Gastroesophageal sphincter (tissue), 4 donors: ENCODE results near the gene R3HDML. TPM values are rescaled to one million over a fixed set of nuclear protein-coding genes. Genes with fewer than 3 reads are reported as not detected.

ENCODE experiments used
- ATAC-seq: fragments of 150-250 bp; one replicate; pipeline ENCODE4 v1.9.1; 2016; ENCODE audit warnings: mild to moderate bottlenecking, moderate library complexity
- H3K27ac ChIP-seq, 4 donors: fragments of 200-600 bp; sonication (generic) in 3 of 4; 1 replicate in 3 of 4; 2 replicates in 1 of 4; pipeline ENCODE4 v1.5.1; 2016 to 2019
- H3K27me3 ChIP-seq: fragments of 200-600 bp; sonication (generic); one replicate; pipeline ENCODE4 v1.5.1; 2019
- H3K36me3 ChIP-seq, 2 donors: fragments of 200-600 bp; sonication (generic); one replicate each; pipeline ENCODE4 v1.5.1; 2019; ENCODE audit warnings: control low read depth in 1 of 2
- H3K4me1 ChIP-seq, 3 donors: fragments of 200-600 bp; sonication (generic); 1 replicate in 2 of 3; 2 replicates in 1 of 3; pipeline ENCODE4 v1.5.1; 2016 to 2019; ENCODE audit warnings: control low read depth in 2 of 3
- H3K4me3 ChIP-seq, 2 donors: fragments of 200-600 bp; sonication (generic); one replicate each; pipeline ENCODE4 v1.5.1; 2019; ENCODE audit warnings: mild to moderate bottlenecking in 1 of 2, moderate library complexity in 1 of 2
- H3K9me3 ChIP-seq, 3 donors: fragments of 200-600 bp; sonication (generic); one replicate each; pipeline ENCODE4 v1.5.1; 2017 to 2019; ENCODE audit warnings: control low read depth in 2 of 3
- EP300 ChIP-seq: sonication (generic); formaldehyde crosslinking; IDR thresholded peaks from one replicate; pipeline ENCODE4 v1.6.1; 2017; ENCODE audit warnings: antibody characterized with exemption, mild to moderate bottlenecking
- POLR2A ChIP-seq, 2 donors: fragments of 450-650 bp; IDR thresholded peaks; one replicate each; pipeline ENCODE4 v1.6.1; 2017; ENCODE audit warnings: antibody characterized with exemption in 2 of 2, mild to moderate bottlenecking in 2 of 2, moderate library complexity in 1 of 2
- POLR2AphosphoS5 ChIP-seq: sonication (generic); formaldehyde crosslinking; IDR thresholded peaks from one replicate; pipeline ENCODE4 v1.6.1; 2017; ENCODE audit warnings: antibody characterized with exemption
- WGBS, 2 donors: methylation state at CpG; one replicate each; pipeline ENCODE4 v1.1.5; 2018; ENCODE audit warnings: low coverage in 1 of 2; 5-methylcytosine and 5-hydroxymethylcytosine counted together
- total RNA-seq, 4 donors: library from RNA; depleted of rRNA; stranded (reverse); fragments of >200 nt; gene quantifications; one replicate each; pipeline ENCODE4 v1.1.0, GENCODE V29; 2016
- TF ChIP-seq, protein P1 (sequence below), 4 experiments: fragments of 200-600 bp in 2 of 4; fragments of 450-650 bp in 2 of 4; sonication (generic) in 1 of 4; IDR thresholded peaks; one replicate each; pipeline ENCODE4 v1.5.1; 2017 to 2019; ENCODE audit warnings: antibody characterized with exemption in 4 of 4, mild to moderate bottlenecking in 2 of 4, moderate library complexity in 2 of 4

R3HDML gene
- total RNA-seq, 4 donors from 2014 or later, result not detected

DNA sequence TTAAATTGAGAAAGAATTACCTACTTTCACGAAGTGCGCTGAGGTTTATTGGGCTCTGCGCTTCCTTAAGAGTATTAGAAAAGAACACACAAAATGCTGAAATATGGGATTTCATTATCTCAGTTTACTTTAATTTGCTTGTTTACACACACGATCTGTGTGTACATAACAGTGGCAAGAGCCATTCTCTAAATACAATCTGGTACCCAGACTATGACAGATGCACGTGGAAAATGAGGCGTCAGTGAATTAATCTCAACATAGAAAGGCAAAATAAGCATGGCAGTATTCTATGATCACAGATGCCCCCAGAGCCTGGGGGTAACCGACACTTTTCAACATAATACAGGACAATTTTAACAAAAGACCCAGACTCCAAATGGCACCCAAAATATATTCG lies 34.1 kb upstream of the R3HDML start:
- peaks cover 0 to 33% of the 10 kb centered on the region in 2 donors for H3K36me3 ChIP-seq
- TF ChIP-seq EP300 (no peak), POLR2AphosphoS5 (no peak), POLR2A (IDR thresholded peaks at IDR 0.05) (no peak)
- TF ChIP-seq, protein P1, sequence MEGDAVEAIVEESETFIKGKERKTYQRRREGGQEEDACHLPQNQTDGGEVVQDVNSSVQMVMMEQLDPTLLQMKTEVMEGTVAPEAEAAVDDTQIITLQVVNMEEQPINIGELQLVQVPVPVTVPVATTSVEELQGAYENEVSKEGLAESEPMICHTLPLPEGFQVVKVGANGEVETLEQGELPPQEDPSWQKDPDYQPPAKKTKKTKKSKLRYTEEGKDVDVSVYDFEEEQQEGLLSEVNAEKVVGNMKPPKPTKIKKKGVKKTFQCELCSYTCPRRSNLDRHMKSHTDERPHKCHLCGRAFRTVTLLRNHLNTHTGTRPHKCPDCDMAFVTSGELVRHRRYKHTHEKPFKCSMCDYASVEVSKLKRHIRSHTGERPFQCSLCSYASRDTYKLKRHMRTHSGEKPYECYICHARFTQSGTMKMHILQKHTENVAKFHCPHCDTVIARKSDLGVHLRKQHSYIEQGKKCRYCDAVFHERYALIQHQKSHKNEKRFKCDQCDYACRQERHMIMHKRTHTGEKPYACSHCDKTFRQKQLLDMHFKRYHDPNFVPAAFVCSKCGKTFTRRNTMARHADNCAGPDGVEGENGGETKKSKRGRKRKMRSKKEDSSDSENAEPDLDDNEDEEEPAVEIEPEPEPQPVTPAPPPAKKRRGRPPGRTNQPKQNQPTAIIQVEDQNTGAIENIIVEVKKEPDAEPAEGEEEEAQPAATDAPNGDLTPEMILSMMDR (IDR thresholded peaks at IDR 0.05), result no peak
- H3K27me3 ChIP-seq, result no peaks in the 10 kb centered on the region
- H3K4me1 ChIP-seq, result no peaks in the 10 kb centered on the region
- H3K4me3 ChIP-seq, result no peak overlapping the region
- no peaks in the 10 kb centered on the region for H3K9me3 ChIP-seq
- WGBS, 2 donors, result 74 to 84% methylated on average over 7 to 8 of the region's 8 CpGs
- no peak for ATAC-seq
- H3K27ac ChIP-seq, result no peak overlapping the region

DNA sequence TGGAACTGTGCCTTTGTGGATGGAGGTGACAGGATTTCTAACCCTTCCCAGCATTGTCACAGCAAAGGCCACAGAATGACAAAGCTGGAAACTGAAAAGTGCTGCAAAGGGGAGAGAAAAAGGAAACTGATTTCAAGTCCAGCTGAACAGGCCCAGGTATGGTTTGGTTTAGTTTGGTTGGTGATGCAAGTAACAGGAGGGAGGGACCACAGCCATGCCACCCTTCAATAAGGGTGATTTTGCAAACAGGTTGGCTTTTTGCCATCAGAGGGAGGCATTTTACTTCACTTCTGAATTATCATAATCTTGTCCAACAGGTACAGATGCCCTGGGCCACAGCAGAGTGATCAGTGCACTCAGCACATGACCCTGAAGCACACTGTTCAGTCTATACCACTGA lies 32.5 kb upstream of the R3HDML start:
- H3K9me3 ChIP-seq, result no peaks in the 10 kb centered on the region
- ATAC-seq, result no peak
- no peaks in the 10 kb centered on the region for H3K27me3 ChIP-seq
- H3K27ac ChIP-seq, result no peak overlapping the region
- peaks cover 0 to 10% (median 3%) of the 10 kb centered on the region in 3 donors for H3K4me1 ChIP-seq
- H3K4me3 ChIP-seq, result no peak overlapping the region
- no peak for TF ChIP-seq POLR2AphosphoS5
- TF ChIP-seq POLR2A (IDR thresholded peaks at IDR 0.05), result no peak
- TF ChIP-seq, protein P1 (IDR thresholded peaks at IDR 0.05), result no peak
- TF ChIP-seq EP300, result no peak
- peaks cover 0 to 33% of the 10 kb centered on the region in 2 donors for H3K36me3 ChIP-seq

DNA sequence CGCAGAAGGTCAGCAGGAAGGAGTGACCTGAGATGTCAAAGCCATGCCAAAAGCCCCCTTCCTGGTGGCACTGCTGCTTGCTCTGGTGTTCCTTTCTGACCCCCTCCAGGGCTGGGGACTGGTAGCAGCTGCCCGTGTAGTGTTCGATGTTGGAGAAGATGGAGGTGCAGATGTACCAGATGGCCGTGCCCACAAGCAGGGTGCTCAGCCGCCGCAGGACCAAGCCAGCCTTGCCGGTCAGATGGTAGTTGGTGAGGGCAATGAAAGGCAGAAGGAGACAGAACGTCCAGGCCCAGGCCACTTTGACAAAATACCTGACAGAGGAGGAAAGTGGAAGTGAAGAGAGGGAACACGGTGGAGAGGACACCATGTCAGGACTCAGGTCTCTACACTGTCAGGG lies 29.9 kb upstream of the R3HDML start:
- Histone ChIP-seq H3K27ac (no peak overlapping the region), H3K9me3 (no peaks in the 10 kb centered on the region), H3K36me3 (peaks cover 0 to 33% of the 10 kb centered on the region in 2 donors), H3K4me1 (peaks cover 2 to 29% (median 14%) of the 10 kb centered on the region in 3 donors), H3K4me3 (no peak overlapping the region), H3K27me3 (no peaks in the 10 kb centered on the region)
- TF ChIP-seq, protein P1 (IDR thresholded peaks at IDR 0.05), result no peak
- no peak for TF ChIP-seq EP300
- TF ChIP-seq POLR2A (IDR thresholded peaks at IDR 0.05), result no peak
- TF ChIP-seq POLR2AphosphoS5, result no peak
- WGBS, 2 donors, result 50 to 72% methylated on average over 2 to 6 of the region's 9 CpGs
- no peak for ATAC-seq

DNA sequence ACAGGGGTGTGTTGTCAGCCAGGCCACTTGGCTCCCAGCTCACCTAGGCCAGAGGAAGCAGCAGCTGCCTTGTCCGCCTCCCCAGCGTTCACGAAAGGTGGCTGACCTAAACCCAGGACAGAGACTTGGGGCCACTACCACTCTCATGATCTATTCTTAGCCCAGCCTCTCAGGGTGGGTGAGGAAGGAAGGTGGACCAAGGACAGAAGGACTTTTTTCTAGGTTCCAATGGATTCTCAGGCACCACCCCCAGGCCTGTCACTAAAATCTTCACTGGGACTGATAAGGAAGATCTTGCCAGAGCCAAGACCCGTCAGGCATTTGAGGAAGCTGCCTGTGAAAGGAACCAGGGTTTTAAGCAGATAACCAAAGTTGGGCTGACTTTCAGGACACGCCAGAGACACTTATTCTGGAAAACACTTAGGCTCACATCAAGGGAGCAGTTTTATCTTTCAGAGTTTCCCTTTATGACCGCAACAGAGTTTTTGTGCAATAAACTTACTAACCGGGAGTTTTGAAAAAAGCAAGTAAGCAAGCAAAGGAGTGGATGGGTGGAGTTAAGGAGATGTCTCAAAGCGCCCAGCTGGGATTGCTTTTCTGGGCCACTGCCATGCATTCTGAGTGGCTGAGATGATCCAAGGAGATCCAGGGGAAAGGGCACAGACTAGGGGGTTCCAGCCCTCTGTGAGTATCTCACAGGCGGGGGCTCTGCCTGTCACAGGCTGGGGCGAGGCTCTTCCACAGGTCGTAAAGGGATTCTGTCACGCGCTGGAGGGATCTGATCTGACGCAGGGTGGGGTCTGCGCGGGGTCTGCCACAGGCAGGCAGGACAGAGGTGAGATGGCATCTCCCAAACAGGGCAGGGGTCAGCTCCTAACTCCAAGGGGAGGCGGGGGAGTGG lies 26.8 kb upstream of the R3HDML start:
- peak overlapping the region; percentile 83 to 84 for H3K4me3 ChIP-seq
- peak overlapping the region in 3 of 4 donors; percentile 74 to 85 (median 80) for H3K27ac ChIP-seq
- peaks cover 2 to 29% (median 14%) of the 10 kb centered on the region in 3 donors for H3K4me1 ChIP-seq
- WGBS, 2 donors, result 0 to 1% methylated on average over 4 to 12 of the region's 17 CpGs
- H3K36me3 ChIP-seq, result peaks cover 0 to 20% of the 10 kb centered on the region in 2 donors
- H3K27me3 ChIP-seq, result no peaks in the 10 kb centered on the region
- TF ChIP-seq POLR2A (IDR thresholded peaks at IDR 0.05), result no peak
- no peak for TF ChIP-seq EP300
- TF ChIP-seq, protein P1 (IDR thresholded peaks at IDR 0.05), result no peak
- TF ChIP-seq POLR2AphosphoS5, result no peak
- peak; percentile 10 for ATAC-seq
- H3K9me3 ChIP-seq, result no peaks in the 10 kb centered on the region
